ENCODE results near the gene C1QTNF5.

The C1QTNF5 gene

DNA sequence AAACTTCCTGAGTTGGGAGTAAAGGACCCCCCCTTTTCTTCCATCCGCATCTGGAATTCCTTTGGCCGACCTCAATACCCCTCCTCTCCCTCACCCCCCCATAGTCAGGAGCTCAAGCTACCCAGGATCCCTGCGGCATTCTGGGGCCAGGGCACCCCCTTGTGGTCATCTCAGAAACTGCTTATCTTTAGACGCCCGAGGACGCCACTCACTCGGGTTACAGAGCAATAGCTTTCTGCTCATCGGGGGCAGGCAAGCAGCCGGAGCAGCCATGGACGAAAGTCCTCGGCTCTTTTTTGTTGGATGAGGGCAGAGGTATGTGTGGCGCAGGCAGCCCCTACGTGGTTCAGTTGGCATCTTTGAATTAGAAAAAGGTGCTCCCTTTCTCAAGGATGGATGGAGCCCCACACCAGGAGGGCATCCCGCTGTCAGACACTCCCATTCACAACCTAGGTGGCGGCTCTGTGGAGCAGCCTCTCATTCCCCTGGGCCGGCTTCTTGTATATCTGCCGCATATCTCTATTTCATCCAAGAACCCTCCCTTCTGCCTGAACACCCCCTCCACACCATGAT, 2.3 kb downstream of the C1QTNF5 start:
- DNase-seq (ENCODE audit: low spot score) = peak; percentile 84

DNA sequence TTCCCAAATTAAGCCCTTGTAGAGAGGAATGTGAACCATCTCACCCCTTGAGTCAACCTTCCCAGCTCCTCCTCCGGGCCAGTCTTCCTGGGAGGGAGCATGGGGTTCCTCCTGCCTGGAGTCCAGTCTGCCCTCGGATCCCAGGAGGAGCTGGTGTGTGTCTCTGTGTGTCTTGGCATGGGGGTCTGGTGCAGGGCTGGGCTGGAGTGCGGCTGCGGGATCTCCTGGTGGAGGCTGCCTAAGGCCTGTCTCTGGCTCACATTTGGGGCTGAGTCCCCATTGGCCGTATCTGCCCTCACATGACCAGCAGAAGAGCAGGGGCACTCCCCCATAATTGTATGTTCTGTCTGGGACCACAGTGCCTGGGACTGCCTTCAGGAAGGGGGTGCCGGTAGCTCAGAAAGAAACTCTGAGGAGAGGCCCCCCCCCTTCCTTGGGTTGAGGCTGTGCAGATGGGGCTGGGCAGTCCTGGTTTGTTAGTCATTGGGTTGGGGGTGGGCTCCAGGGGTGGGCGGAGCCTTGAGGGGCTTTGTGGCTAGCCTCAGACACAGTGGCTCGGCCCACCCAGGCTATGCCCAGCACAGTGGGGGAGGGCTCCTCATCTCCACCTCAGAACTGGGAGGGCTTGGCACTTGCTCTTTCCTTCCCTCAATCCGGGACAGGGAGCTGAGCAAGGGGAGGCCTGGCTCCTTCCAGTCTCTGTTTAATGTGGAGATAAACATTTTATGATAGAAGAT, 2.9 kb downstream of the C1QTNF5 start:
- no peak for DNase-seq (ENCODE audit: low spot score)

GRCh38 chr11:119336744-119337469, 3.8 kb downstream of the C1QTNF5 start:
- DNase-seq (ENCODE audit: low spot score) = no peak

DNA sequence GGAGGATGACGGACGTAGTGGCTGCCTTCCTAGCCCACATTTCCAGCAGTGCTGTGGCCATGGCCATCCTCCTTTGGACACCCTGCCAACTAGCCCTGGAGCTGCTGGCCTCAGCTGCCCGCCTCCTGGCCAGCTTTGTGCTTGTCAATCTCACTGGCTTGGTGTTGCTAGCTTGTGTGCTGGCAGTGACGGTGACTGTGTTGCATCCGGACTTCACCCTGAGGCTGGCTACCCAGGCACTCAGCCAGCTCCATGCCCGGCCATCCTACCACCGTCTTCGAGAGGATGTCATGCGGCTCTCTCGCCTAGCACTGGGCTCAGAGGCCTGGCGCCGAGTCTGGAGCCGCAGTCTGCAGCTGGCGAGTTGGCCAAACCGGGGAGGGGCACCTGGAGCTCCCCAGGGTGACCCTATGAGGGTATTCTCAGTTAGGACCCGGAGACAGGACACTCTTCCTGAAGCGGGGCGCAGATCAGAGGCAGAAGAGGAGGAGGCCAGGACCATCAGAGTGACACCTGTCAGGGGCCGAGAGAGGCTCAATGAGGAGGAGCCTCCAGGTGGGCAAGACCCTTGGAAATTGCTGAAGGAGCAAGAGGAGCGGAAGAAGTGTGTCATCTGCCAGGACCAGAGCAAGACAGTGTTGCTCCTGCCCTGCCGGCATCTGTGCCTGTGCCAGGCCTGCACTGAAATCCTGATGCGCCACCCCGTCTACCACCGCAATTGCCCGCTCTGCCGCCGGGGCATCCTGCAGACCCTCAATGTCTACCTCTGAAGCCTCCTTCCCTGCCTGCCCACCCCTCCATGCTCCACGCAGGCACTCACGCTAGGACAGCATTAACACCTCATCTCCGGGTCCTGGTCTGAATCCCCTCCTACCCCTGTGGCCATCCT, 4.8 kb downstream of the C1QTNF5 start:
- peak; percentile 53 for DNase-seq (ENCODE audit: low spot score)

DNA sequence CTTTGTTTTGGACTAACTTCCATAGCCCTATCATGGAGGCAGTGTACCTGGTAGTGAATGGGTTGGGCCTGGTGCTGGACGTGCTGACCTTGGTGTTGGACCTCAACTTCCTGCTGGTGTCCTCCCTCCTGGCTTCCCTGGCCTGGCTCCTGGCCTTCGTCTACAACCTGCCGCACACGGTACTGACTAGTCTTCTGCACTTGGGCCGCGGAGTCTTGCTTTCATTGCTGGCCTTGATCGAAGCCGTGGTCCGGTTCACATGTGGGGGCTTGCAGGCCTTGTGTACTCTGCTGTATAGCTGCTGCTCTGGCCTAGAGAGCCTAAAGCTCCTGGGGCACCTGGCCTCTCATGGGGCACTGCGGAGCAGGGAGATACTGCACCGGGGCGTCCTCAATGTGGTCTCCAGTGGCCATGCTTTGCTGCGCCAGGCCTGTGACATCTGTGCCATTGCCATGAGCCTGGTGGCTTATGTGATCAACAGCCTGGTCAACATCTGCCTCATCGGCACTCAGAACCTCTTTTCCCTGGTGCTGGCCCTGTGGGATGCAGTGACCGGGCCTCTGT, 5.5 kb downstream of the C1QTNF5 start:
- DNase-seq (ENCODE audit: low spot score) = no peak

DNA sequence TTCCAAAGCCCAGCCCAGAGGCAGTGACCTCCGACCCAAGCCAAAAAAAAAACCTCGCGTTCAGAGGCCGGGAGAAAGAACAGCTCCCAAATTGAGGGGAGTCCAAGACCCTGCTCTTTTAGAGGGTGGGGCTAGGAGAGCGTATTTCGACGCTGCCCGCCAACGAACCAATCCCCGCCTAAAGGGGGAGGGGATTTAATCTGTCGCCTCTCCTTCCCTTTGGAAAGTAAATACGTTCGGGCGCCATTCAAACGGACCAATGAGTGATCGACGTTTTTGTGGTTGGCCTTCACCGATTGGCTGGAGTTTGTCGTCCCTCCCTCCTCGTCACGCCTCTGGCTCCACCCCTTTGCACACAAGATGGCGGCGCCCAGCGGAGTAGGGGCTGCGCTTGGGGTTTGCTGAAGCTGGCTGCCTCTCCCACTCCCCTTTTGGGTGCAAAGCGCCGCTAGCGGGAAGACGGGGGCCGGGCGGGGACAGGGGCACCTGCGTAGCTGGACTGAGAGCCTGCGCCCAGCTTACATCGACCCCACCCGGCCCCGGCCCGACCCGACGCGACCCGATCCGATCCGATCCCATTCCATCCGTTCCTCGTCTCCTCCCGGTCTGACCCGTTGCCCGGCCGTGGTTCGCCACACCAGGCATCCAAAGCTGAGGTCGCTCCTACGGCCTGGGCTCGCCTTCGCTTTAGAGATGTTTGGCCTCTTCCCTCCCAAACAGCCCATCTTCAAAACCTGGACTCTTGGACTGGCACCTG, 6.3 kb downstream of the C1QTNF5 start, which contains the start of gene RNF26:
Gene RNF26, plus strand, starts transcription at position 354 of the 757 bp plus-strand sequence. CDS start 596 bp downstream, outside the sequence.
- peak; percentile 99 for DNase-seq (ENCODE audit: low spot score)

GRCh38 chr11:119332111-119332765, 8.4 kb downstream of the C1QTNF5 start:
- DNase-seq (ENCODE audit: low spot score) = no peak

DNA sequence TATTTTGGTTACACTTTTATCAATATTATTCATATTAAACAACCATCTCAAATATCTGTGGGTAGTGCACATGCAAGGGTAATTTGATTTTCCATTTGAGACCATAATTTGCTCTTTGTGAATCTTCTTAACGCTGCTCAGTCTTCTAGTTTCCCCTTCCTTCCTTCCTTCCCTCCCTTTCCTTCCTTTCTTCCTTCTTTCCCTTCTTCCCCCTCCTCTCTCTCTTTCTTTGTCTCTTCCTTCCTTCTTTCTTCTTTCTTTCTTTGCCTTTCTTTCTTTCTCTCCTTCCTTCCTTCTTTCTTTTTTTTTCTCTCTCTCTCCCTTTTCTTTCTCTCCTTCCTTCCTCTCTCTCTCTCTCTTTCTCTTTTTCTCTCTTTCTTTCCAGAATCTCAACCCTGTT, 10.4 kb downstream of the C1QTNF5 start:
- no peak for DNase-seq (ENCODE audit: low spot score)

- DNase-seq (ENCODE audit: low spot score) = no peak
Observed at GRCh38 chr11:119329320-119329719, 11.4 kb downstream of the C1QTNF5 start.

DNA sequence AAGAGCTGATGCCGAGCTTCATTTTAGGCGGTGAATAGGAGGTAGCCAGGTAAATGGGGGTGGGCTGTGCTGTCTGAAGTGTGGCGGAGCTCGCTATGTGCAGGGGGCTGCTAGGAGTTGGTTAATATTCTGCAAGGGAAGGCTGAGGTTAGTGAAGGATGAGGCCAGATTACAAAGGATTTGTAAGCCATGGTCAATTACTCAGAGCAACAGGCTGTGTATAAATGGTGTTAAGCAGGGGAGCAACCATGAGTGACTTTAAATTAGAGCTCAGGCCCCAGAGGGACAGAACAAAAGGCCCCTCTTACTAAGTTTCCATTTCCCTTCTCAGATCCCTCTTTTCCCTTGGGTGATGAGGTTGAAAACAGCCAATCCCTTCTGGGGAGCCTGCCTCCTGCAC, 16.5 kb downstream of the C1QTNF5 start:
- no peak for DNase-seq (ENCODE audit: low spot score)

DNA sequence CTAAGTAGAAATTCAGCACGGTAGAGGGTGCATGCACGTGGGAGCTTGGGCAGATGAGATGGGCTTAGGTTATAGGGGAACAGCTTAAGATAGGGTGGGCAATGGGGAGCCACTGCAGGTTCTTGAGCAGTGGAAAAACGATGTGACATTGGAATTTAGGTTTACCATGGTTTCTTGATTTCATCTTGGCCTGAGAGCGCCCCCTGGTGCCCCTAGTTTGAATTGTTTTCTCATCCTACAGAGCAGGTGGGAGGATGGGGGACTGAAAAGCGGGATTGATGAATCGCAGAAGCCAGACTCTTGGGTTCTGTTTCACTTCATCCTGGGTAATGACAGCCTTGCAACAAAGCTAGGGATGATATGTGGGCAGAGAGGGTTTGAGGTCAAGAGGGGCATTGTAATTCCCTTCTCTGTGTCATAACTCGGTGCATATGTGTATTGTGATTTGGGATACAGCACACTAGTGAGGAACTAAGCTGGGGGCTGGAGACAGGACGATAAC, 17.1 kb downstream of the C1QTNF5 start:
- DNase-seq (ENCODE audit: low spot score) = peak; percentile 70

DNA sequence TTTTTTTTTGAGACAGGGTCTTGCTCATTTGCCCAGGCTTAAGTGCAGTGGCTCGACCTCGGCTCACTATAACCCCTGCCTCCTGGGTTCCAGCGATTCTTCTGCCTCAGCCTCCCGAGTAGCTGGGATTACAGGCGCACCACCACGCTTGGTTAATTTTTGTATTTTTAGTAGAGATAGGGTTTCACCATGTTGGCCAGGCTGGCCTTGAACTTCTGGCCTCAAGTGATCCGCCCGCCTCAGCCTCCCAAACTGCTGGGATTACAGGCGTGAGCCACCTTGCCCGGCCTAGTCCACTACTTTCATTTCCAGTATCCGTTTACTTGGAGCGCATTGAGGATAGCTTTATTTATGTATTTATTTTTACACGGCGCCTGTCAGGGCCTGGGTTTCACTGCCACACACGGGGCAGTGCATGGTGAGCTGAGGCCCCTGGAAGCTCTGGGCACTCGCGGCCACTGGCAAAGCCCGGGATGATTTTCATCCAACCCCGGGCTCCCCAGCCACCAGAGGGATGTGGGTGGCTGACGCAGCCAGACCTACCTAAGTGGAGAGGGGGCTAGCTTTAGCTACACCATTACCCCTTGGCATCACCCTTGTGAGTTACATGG, 17.7 kb downstream of the C1QTNF5 start:
- DNase-seq (ENCODE audit: low spot score) = no peak

GRCh38 chr11:119322360-119322739, 18.3 kb downstream of the C1QTNF5 start:
- no peak for DNase-seq (ENCODE audit: low spot score)

GRCh38 chr11:119320776-119321524, 19.7 kb downstream of the C1QTNF5 start:
- peak; percentile 62 for DNase-seq (ENCODE audit: low spot score)

- peak; percentile 87 for DNase-seq (ENCODE audit: low spot score)
Observed at GRCh38 chr11:119320240-119320775, 20.4 kb downstream of the C1QTNF5 start.

- DNase-seq (ENCODE audit: low spot score) = peak; percentile 35
Observed at GRCh38 chr11:119319700-119320239, 20.9 kb downstream of the C1QTNF5 start.

DNA sequence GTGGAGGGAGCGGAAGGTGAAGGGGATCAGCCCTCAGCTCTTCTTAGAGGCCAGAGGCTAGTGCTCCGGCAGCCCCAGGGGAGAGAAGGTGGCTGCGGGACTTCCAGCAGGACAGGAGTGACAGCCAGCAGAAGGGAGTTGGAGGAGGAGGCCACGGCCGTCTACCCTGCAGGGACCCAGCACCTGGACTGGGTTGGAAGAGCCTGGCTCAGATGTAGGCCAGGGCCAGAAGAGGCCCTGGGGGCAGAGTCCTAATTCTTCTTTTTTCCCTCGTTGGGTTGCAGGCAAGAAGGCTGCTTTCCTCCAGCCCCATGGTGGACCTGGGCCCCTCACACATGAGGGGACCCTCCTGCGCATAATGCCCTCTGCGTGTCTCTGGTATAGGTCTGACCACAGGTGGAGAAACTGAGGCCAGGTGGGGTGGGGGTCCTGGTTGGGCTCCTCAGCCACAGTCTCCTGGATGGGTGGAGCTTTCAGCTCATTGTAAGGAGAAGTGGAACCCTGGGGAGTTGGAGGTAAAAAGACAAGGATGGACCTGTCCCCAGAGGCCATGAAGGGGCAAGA, 21.5 kb downstream of the C1QTNF5 start:
- no peak for DNase-seq (ENCODE audit: low spot score)
